Stomach (tissue), 9 donors: ENCODE measurements around the gene EIF4G3. TPM values are rescaled to one million over a fixed set of nuclear protein-coding genes. Genes with fewer than 3 reads are reported as not detected.

Experiments used
- DNase-seq, 2 donors: peaks; one replicate each; pipeline versions ENCODE4 v3.0.0 to v3.0.0-alpha.2; 2013 to 2019
- H3K27ac ChIP-seq, 5 donors: fragments of 200-600 bp in 4 of 5; sonication (generic) in 4 of 5; one replicate each; pipeline ENCODE4 v1.5.1; 2013 to 2019; ENCODE audit warnings: mild to moderate bottlenecking in 1 of 5, moderate library complexity in 1 of 5
- H3K27me3 ChIP-seq, 3 donors: fragments of 200-600 bp; sonication (generic); one replicate each; pipeline ENCODE4 v1.5.1; 2017 to 2019; ENCODE audit warnings: mixed run types in 1 of 3
- H3K36me3 ChIP-seq, 4 donors: fragments of 200-600 bp; sonication (generic); 1 replicate in 3 of 4; 2 replicates in 1 of 4; pipeline ENCODE4 v1.5.1; 2016 to 2019
- H3K4me1 ChIP-seq, 4 donors: fragments of 200-600 bp; sonication (generic); one replicate each; pipeline ENCODE4 v1.5.1; 2016 to 2019
- H3K4me3 ChIP-seq, 4 donors: fragments of 200-600 bp; sonication (generic) in 3 of 4; one replicate each; pipeline ENCODE4 v1.5.1; 2016 to 2019; ENCODE audit warnings: mild to moderate bottlenecking in 1 of 4
- H3K9me3 ChIP-seq, 4 donors: fragments of 200-600 bp; sonication (generic); one replicate each; pipeline ENCODE4 v1.5.1; 2016 to 2019
- EP300 ChIP-seq: sonication (generic); formaldehyde crosslinking; IDR thresholded peaks from one replicate; pipeline ENCODE4 v1.6.1; 2017; ENCODE audit warnings: antibody characterized with exemption
- POLR2A ChIP-seq, 4 donors: fragments of 450-650 bp; IDR thresholded peaks; one replicate each; pipeline ENCODE4 v1.6.1; 2016; ENCODE audit warnings: antibody characterized with exemption in 4 of 4, control low read depth in 2 of 4, mild to moderate bottlenecking in 1 of 4, moderate library complexity in 1 of 4
- POLR2AphosphoS5 ChIP-seq, 3 donors: sonication (generic); formaldehyde crosslinking; IDR thresholded peaks; one replicate each; pipeline ENCODE4 v1.6.1; 2016; ENCODE audit warnings: antibody characterized with exemption in 3 of 3
- WGBS, 5 donors: extraction: QIAGEN DNeasy Blood & Tissue Kit in 3 of 5; methylation state at CpG; one replicate each; pipeline versions ENCODE4 v1.1.5 to v1.1.7; 2013 to 2018; 5-methylcytosine and 5-hydroxymethylcytosine counted together
- intact Hi-C: fragments of 100-400 bp; cut with DNase I; formaldehyde crosslinking; loops from one replicate; pipeline ENCODE4 v1.15.1; 2023; ENCODE audit warnings: low total_unique reads
- polyA plus RNA-seq, 3 donors: library from polyadenylated mRNA; stranded (reverse); fragments of 200-250 nt; gene quantifications; one replicate each; pipeline ENCODE4 v1.2.3, GENCODE V29; 2013
- total RNA-seq, 5 donors: library from RNA; depleted of rRNA; stranded (reverse); fragments of >200 nt; gene quantifications; one replicate each; pipeline versions ENCODE4 v1.1.0 to v1.2.3, GENCODE V29; 2014 to 2016
- TF ChIP-seq, protein P1 (sequence below), 7 experiments: fragments of 450-650 bp in 4 of 7; fragments of 200-600 bp in 3 of 7; sonication (generic) in 3 of 7; IDR thresholded peaks; one replicate each; pipeline ENCODE4 v1.5.1; 2016 to 2019; ENCODE audit warnings: antibody characterized with exemption in 7 of 7, control low read depth in 2 of 7, mild to moderate bottlenecking in 1 of 7
- donor health status: healthy with polysubstance abuse.
- donor health status: Bipolar disorder and iron deficiency.
- donor health status: healthy.

Gene EIF4G3
- total and polyA plus RNA-seq, 8 donors, result 6.3 to 63.3 (median 44.7) TPM

DNA sequence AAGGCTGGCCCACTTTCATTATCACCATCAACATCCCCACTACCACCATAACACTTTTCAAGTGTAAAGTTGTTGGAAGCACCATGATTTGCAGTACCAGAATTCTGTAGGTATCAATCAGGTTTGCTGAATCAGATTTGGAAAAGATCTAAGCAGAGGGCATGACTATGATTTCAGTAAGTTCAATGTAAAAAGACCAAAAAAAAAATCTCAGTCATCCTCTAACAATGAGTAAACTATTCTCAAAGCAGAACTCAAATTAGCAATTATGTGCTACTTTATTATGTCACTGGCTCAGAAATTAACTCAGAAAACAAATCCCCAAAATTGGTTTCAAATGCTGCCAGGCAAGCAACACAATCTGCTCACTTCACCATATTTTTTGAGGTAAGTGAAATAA is 201.7 kb downstream of the EIF4G3 start:
- DNase-seq, result no peak
- H3K9me3 ChIP-seq, result no peaks in the 10 kb centered on the region
- H3K27ac ChIP-seq, result no peak overlapping the region
- H3K4me1 ChIP-seq, result no peaks in the 10 kb centered on the region
- H3K4me3 ChIP-seq, result no peak overlapping the region
- intact Hi-C loops, result loop anchor here (10.0 kb wide), 1 partner anchor 280 kb away; no protein-coding TSS in a partner anchor
- TF ChIP-seq, protein P1, sequence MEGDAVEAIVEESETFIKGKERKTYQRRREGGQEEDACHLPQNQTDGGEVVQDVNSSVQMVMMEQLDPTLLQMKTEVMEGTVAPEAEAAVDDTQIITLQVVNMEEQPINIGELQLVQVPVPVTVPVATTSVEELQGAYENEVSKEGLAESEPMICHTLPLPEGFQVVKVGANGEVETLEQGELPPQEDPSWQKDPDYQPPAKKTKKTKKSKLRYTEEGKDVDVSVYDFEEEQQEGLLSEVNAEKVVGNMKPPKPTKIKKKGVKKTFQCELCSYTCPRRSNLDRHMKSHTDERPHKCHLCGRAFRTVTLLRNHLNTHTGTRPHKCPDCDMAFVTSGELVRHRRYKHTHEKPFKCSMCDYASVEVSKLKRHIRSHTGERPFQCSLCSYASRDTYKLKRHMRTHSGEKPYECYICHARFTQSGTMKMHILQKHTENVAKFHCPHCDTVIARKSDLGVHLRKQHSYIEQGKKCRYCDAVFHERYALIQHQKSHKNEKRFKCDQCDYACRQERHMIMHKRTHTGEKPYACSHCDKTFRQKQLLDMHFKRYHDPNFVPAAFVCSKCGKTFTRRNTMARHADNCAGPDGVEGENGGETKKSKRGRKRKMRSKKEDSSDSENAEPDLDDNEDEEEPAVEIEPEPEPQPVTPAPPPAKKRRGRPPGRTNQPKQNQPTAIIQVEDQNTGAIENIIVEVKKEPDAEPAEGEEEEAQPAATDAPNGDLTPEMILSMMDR (IDR thresholded peaks at IDR 0.05), result no peak
- TF ChIP-seq POLR2A (IDR thresholded peaks at IDR 0.05), result no peak
- no peak for TF ChIP-seq POLR2AphosphoS5 (IDR thresholded peaks at IDR 0.05)
- no peak for TF ChIP-seq EP300
- peaks cover 8 to 44% (median 40%) of the 10 kb centered on the region in 4 donors for H3K36me3 ChIP-seq
- H3K27me3 ChIP-seq, result no peaks in the 10 kb centered on the region

GRCh38 chr1:20974069-20974468 is 202.6 kb downstream of the EIF4G3 start:
- no peak overlapping the region for H3K4me3 ChIP-seq
- H3K9me3 ChIP-seq, result no peaks in the 10 kb centered on the region
- no peaks in the 10 kb centered on the region for H3K27me3 ChIP-seq
- no peak for DNase-seq
- TF ChIP-seq, protein P1 (IDR thresholded peaks at IDR 0.05), result no peak
- TF ChIP-seq EP300, result no peak
- no peak for TF ChIP-seq POLR2AphosphoS5 (IDR thresholded peaks at IDR 0.05)
- WGBS, 5 donors, result 97 to 100% (median 98%) methylated on average over 1 of the region's 1 CpG
- intact Hi-C loops, result loop anchor here (10.0 kb wide), 1 partner anchor 279 kb away; no protein-coding TSS in a partner anchor
- no peak overlapping the region for H3K27ac ChIP-seq
- peaks cover 10 to 49% (median 40%) of the 10 kb centered on the region in 4 donors for H3K36me3 ChIP-seq
- H3K4me1 ChIP-seq, result no peaks in the 10 kb centered on the region

DNA sequence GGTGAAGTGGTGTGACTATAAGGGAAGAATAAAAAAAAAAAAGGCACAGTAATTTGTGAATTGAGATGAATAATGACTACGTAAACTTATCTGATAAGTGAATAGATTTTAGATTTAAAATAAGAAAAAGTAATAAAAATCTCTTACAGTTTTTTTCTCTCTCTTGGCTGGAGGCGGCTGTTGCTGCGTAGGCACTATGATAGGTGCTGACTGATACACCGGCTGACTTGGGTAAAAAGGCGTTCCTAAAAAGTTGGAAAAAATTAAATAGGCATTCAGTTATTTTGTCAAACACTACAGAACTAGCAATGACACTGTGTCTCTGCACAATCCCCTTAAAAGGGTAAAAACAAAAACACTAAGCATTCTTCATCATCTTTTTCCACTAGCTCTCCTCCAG is 203.8 kb downstream of the EIF4G3 start:
- H3K36me3 ChIP-seq, result peaks cover 13 to 57% (median 52%) of the 10 kb centered on the region in 4 donors
- 95 to 99% (median 98%) methylated on average over 5 of the region's 5 CpGs for WGBS, 5 donors
- H3K4me1 ChIP-seq, result no peaks in the 10 kb centered on the region
- intact Hi-C loops, result loop anchor here (10.0 kb wide), 1 partner anchor 278 kb away; no protein-coding TSS in a partner anchor
- DNase-seq, result no peak
- H3K27ac ChIP-seq, result no peak overlapping the region
- TF ChIP-seq POLR2AphosphoS5 (IDR thresholded peaks at IDR 0.05) (no peak), POLR2A (IDR thresholded peaks at IDR 0.05) (no peak), EP300 (no peak)
- TF ChIP-seq, protein P1 (IDR thresholded peaks at IDR 0.05), result no peak
- no peaks in the 10 kb centered on the region for H3K9me3 ChIP-seq
- no peak overlapping the region for H3K4me3 ChIP-seq
- no peaks in the 10 kb centered on the region for H3K27me3 ChIP-seq

DNA sequence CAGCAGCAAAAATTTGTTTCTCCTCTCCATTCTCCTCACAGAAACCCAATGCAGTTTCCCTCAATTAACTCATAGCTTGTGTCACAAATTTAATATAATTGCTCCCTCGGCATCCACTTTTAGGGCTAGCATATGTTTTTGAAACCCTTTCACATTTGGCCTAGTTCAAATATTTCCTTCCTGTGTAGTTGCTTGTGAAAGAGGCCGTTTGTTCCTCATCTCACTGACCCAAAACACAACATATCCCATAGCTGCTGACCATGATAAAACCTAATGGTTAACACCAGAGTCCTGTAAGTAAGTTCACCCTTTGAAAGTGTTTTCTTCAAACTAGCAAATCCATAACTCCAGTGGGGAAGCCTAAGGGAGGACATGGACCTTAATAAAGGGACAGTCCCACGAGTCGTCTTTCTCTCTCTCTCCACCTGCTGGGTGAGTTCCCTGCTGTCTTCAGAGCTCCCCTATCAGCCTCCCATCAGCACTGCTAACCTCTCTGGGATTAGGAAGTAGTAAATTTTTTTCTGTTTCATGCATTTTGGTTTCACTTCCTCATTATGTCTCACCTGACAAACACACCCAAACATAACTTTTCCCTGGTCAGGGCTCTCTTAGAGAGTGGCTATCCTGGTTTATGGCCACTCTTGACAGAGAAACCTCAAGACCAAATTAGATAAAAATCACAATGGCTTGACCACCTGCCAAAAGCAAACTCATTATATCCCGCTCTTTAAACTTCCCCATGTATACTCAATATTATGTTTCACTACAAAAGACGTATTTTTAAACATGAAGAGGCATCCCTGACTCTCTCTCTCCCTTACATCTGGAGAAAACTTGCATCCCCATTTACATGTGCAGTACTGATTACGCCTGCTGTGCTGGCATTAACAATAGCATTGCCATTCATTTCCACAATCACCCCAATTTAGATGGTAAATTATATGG is 211.9 kb downstream of the EIF4G3 start:
- peaks cover 0 to 15% (median 2%) of the 10 kb centered on the region in 4 donors for H3K4me1 ChIP-seq
- H3K27ac ChIP-seq, result peak overlapping the region in 2 of 5 donors; percentile 3 to 17
- H3K4me3 ChIP-seq, result no peak overlapping the region
- DNase-seq, result peak in 1 of 2 donors; percentile 30
- 65 to 73% (median 69%) methylated on average over 7 of the region's 7 CpGs for WGBS, 5 donors
- TF ChIP-seq POLR2AphosphoS5 (IDR thresholded peaks at IDR 0.05), result no peak
- no peak for TF ChIP-seq EP300
- H3K36me3 ChIP-seq, result peaks cover 5 to 41% (median 34%) of the 10 kb centered on the region in 4 donors
- no peaks in the 10 kb centered on the region for H3K27me3 ChIP-seq
- H3K9me3 ChIP-seq, result no peaks in the 10 kb centered on the region
- intact Hi-C loops, result no loop called here
